Measurements from ENCODE around the gene ST6GAL1.
A peak's percentile ranks its signal among the peaks of the same experiment; 100 is the strongest.
"Not testable (repeated sequence)": the region's sequence is repeated elsewhere in the genome, so short reads cannot be mapped to it uniquely, and the experiment has no call there.

ST6GAL1 gene

GRCh38 chr3:187006864-187007630 lies 76.7 kb downstream of the ST6GAL1 start:
- no peak overlapping the region for H3K4me3 ChIP-seq
- no peak for TF ChIP-seq CTCF (IDR thresholded peaks at IDR 0.05)
- no peak for DNase-seq (ENCODE audit: low spot score)
- no peak overlapping the region for H3K27ac ChIP-seq

- H3K4me3 ChIP-seq; H3K27ac ChIP-seq; DNase-seq (ENCODE audit: low spot score): not testable (repeated sequence)
Observed at GRCh38 chr3:187010382-187010781, 80.1 kb downstream of the ST6GAL1 start.

- no peak for DNase-seq (ENCODE audit: low spot score)
- no peak overlapping the region for H3K4me3 ChIP-seq
- no peak for TF ChIP-seq CTCF (IDR thresholded peaks at IDR 0.05)
- H3K27ac ChIP-seq: peak overlapping the region in 1 of 2 donors; percentile 21
Observed at GRCh38 chr3:187011915-187012314, 81.6 kb downstream of the ST6GAL1 start.

DNA sequence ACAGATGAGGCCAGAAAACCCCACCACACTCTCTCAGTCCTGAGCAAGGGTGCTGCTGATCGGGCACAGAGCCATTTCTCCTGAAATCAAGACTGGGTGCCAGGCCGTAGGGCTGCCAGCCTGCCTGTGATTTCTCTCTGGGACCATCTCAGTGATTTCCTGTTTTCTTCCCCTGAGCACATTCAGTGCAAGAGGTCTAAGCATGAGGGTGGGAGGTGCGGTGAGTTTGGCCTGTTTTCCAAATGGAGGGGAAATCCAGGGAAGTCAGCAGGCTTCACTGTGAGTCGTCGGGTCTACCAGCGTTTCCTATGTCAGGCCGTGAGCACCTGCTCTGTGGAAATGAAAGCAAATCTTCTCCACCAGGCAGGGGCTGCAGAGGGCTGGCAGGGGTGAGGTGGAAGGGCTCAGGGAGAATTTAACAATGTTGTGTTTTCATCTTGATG lies 82.3 kb downstream of the ST6GAL1 start:
- DNase-seq (ENCODE audit: low spot score): no peak
- Histone ChIP-seq H3K27ac (peak overlapping the region; percentile 21 to 79), H3K4me3 (peak overlapping the region; percentile 48)
- no peak for TF ChIP-seq CTCF (IDR thresholded peaks at IDR 0.05)

DNA sequence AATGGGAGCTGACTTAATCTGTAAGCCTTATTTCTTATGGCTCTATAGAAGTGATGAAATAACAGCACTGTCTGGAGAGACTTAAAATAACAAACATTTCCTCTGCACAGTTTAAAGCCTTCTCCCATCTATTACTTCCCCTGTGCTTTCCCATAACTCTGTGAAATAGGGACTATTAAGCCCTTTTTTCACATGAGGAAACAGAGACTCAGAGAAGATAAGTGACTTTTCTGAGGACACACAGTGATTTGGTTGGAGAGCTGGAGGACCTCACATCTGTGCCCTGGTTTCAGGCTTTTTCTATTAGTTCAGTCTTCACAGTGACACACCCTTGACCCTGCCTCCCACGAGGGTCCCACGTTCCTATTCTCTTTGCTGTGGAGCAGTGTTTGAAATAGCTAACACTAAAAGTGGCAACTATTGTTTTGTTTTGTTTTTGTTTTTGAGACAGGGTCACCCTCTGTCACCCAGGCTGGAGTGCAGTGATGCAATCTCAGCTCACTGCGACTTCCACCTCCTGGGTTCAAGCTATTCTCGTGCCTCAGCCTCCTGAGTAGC lies 82.9 kb downstream of the ST6GAL1 start:
- no peak for DNase-seq (ENCODE audit: low spot score)
- peak overlapping the region; percentile 21 to 79 for H3K27ac ChIP-seq
- no peak overlapping the region for H3K4me3 ChIP-seq
- TF ChIP-seq CTCF (IDR thresholded peaks at IDR 0.05): no peak

DNA sequence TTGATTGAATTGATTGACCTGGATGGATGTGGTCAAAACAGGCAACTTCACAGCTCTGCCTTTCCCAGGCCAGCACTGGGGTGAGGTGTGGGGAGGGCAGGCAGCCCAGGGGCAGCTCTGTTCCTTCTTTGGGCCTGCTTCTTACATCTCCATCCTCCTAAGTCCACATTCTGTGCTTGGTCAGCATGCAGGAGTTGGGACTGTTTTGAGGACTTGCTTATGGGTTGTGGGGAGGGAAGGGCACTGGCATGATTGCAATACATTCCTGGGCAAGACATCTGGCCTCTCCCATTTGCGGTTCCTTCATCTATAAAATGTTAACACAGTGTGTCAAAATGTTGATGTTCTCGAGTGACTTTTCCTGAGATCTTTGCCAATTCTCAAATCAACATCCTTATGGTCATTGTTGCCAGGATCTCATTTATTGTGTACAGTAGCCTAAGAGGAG lies 84.1 kb downstream of the ST6GAL1 start:
- no peak for TF ChIP-seq CTCF (IDR thresholded peaks at IDR 0.05)
- no peak for DNase-seq (ENCODE audit: low spot score)
- Histone ChIP-seq H3K27ac (peak overlapping the region in 1 of 2 donors; percentile 79), H3K4me3 (no peak overlapping the region)

DNA sequence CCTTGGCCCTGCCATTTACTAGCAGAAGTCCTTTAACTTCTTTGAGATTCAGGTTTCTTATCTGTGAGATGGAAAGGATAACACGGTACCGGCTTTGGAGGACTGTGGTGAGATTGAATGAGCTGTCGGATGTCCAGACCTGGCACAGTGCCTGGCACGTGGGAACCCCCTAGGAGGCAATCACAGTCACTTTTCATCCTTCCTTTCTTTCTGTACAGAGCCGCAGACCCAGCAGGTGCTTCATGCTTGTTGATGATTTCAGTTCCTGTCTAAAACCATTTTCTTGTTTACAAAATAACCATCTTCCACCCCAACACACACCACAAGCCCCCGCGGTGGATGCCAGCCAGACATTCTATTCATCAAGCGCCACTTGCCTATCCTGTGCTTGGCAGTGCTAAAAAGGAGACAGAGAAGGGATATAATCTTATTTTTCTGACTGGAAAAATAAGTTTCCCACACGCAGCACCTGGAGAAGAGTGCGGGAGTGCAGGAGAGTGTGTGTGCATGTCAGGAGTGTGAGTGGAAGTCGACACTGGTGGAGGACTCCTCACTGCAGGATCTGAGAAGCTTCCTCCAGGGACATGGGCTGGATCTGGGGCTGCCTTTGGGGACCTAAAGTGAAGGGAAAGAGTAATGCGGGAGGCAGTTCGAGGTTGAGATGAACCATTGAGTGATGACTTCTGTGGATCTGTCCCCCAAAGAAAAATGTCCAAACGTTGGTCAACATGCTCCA lies 85.7 kb downstream of the ST6GAL1 start:
- no peak for TF ChIP-seq CTCF (IDR thresholded peaks at IDR 0.05)
- Histone ChIP-seq H3K4me3 (no peak overlapping the region), H3K27ac (peak overlapping the region in 1 of 2 donors; percentile 50)
- DNase-seq (ENCODE audit: low spot score): no peak
